GM12878 (cell line): Measurements from ENCODE around the gene DOK1. TPM values are rescaled to one million over a fixed set of nuclear protein-coding genes. Genes with fewer than 3 reads are reported as not detected.

ENCODE experiments used
- CUX1 ChIP-seq: IDR thresholded peaks from 2 replicates; pipeline ENCODE4 v1.6.1; 2012; ENCODE audit warnings: improper control_type of control experiment, low read depth, low read length; ENCODE audit not compliant: insufficient replicate concordance
- HDGF ChIP-seq: fragments of 450-650 bp; IDR thresholded peaks from 2 replicates; pipeline ENCODE4 v1.6.1; 2016; ENCODE audit warnings: antibody characterized with exemption
- KLF5 ChIP-seq: fragments of 450-650 bp; IDR thresholded peaks from 2 replicates; pipeline ENCODE4 v1.6.1; 2014; ENCODE audit warnings: mild to moderate bottlenecking; ENCODE audit not compliant: partially characterized antibody
- MXI1 ChIP-seq: fragments of 150-350 bp; IDR thresholded peaks from 2 replicates; pipeline ENCODE4 v1.6.1; 2011; ENCODE audit warnings: low read depth, mild to moderate bottlenecking, inconsistent platforms, low read length, improper control_type of control experiment
- PRDM15 ChIP-seq: fragments of 450-650 bp; formaldehyde crosslinking; IDR thresholded peaks from 2 replicates; pipeline ENCODE4 v1.4.0; 2020; ENCODE audit warnings: mild to moderate bottlenecking, moderate library complexity
- SMARCA5 ChIP-seq: fragments of 450-650 bp; IDR thresholded peaks from 2 replicates; pipeline ENCODE4 v1.6.1; 2017; ENCODE audit warnings: mild to moderate bottlenecking
- SP1 ChIP-seq: IDR thresholded peaks from one replicate; pipeline ENCODE4 v1.6.1; 2011; ENCODE audit warnings: low read depth, low read length
- SUZ12 ChIP-seq: fragments of 200-600 bp; sonication (generic); IDR thresholded peaks from one replicate; pipeline ENCODE4 v1.6.1; 2018; ENCODE audit warnings: antibody characterized with exemption, mild to moderate bottlenecking; ENCODE audit not compliant: unreplicated experiment
- ZBTB11 ChIP-seq: fragments of 450-650 bp; formaldehyde crosslinking; IDR thresholded peaks from 2 replicates; pipeline ENCODE4 v1.5.0; 2022; ENCODE audit warnings: mild to moderate bottlenecking, missing genetic modification characterization
- ZNF24 ChIP-seq: fragments of 450-650 bp; IDR thresholded peaks from 2 replicates; pipeline ENCODE4 v1.6.1; 2017; ENCODE audit warnings: antibody characterized with exemption, mild to moderate bottlenecking
- ZNF687 ChIP-seq: fragments of 450-650 bp; IDR thresholded peaks from 2 replicates; pipeline ENCODE4 v1.6.1; 2017; ENCODE audit warnings: mild to moderate bottlenecking, moderate library complexity
- polyA plus RNA-seq, 11 experiments: library from polyadenylated mRNA; depleted of rRNA in 4 of 11; unstranded in 6 of 11; stranded (reverse) in 5 of 11; fragments of >200 nt; fragmentation: Nextera tagmentation in 4 of 11; fragmentation: Illumina TruSeq in 1 of 11; extraction: Ambion mirVana in 4 of 11; extraction: Trizol in 1 of 11; gene quantifications; 1 replicate in 1 of 11; 2 replicates in 10 of 11; pipeline versions ENCODE4 v1.2.1 to v1.2.3, GENCODE V29; 2011 to 2016; ENCODE audit warnings: inconsistent platforms in 2 of 11, missing spikeins in 2 of 11, low read depth in 1 of 11
- total RNA-seq, 4 experiments: library from RNA; depleted of rRNA in 3 of 4; stranded (reverse); fragments of >200 nt in 3 of 4; fragmentation: Illumina TruSeq in 1 of 4; extraction: Trizol in 1 of 4; gene quantifications; 2 replicates each; pipeline versions ENCODE4 v1.2.1 to v1.2.3, GENCODE V29; 2013 to 2021

DOK1 gene
- total and polyA plus RNA-seq, 10 of the 15 experiments (the other 5 are each of a cell fraction or from before 2014, with no cell fraction given), result 1.4 to 104 (median 59.7) TPM

GRCh38 chr2:74529357-74530238 is 24.9 kb upstream of the DOK1 start, which contains the start of the genes AUP1 and HTRA2 (continued):
- TF ChIP-seq ZBTB11 (0 out of 2 replicates have a peak, but pooled peaks have one; percentile 25), PRDM15 (no peak), SMARCA5 (0 out of 2 replicates have a peak, but pooled peaks have one; percentile 22), MXI1 (no peak), SP1 (peak; percentile 53), KLF5 (peak; percentile 8), HDGF (peak; percentile 76; the same call in 1 of the 2 replicates), SUZ12 (no peak), ZNF24 (no peak), CUX1 (no peak), ZNF687 (peak; percentile 51)
